Cardiac muscle cell (in vitro differentiated cells and primary cell): ENCODE measurements around the gene TK2. TPM values are rescaled to one million over a fixed set of nuclear protein-coding genes. Genes with fewer than 3 reads are reported as not detected.
"Not testable (repeated sequence)": the region's sequence is repeated elsewhere in the genome, so short reads cannot be mapped to it uniquely, and the experiment has no call there.

Experiments used
- DNase-seq, 2 donors: peaks; one replicate each; pipeline versions ENCODE4 v3.0.0 to v3.0.0-alpha.2; 2010 to 2017; ENCODE audit warnings: low read depth in 1 of 2, low spot score in 1 of 2
- H3K27ac ChIP-seq: fragments of 200-600 bp; sonication (generic); 2 replicates; pipeline ENCODE4 v1.5.1; 2016
- H3K27me3 ChIP-seq: fragments of 200-600 bp; sonication (generic); 2 replicates; pipeline ENCODE4 v1.6.0; 2016; ENCODE audit warnings: control low read depth
- H3K36me3 ChIP-seq: fragments of 200-600 bp; sonication (generic); 2 replicates; pipeline ENCODE4 v1.5.1; 2016; ENCODE audit warnings: control low read depth
- H3K4me1 ChIP-seq: fragments of 200-600 bp; sonication (generic); 2 replicates; pipeline ENCODE4 v1.8.1; 2017; ENCODE audit warnings: low read depth, mild to moderate bottlenecking, mixed run types
- H3K4me3 ChIP-seq: fragments of 200-600 bp; sonication (generic); 2 replicates; pipeline ENCODE4 v1.5.1; 2016; ENCODE audit warnings: mild to moderate bottlenecking
- H3K9me3 ChIP-seq: fragments of 200-600 bp; sonication (generic); 2 replicates; pipeline ENCODE4 v1.5.1; 2017; ENCODE audit warnings: low read depth, mild to moderate bottlenecking, control low read depth
- CTCF ChIP-seq: IDR thresholded peaks from 2 replicates; pipeline ENCODE4 v1.5.1; 2012; ENCODE audit warnings: low read depth, mild to moderate bottlenecking, low read length
- polyA plus RNA-seq: library from polyadenylated mRNA; unstranded; fragments of >200 nt; fragmentation: Nextera tagmentation; extraction: Ambion mirVana; gene quantifications from 2 replicates; pipeline ENCODE4 v1.2.1, GENCODE V29; 2016
- total RNA-seq: library from RNA; depleted of rRNA; stranded (reverse); fragments of >200 nt; gene quantifications from 2 replicates; pipeline ENCODE4 v1.2.3, GENCODE V29; 2016

TK2 gene
- total and polyA plus RNA-seq, 2 experiments from 2014 or later, result 19.8 to 20.9 TPM

- no peak for TF ChIP-seq CTCF
- no peaks in the 10 kb centered on the region for H3K36me3 ChIP-seq
- H3K27me3 ChIP-seq, result no peaks in the 10 kb centered on the region
- H3K4me3 ChIP-seq, result no peak overlapping the region
- H3K27ac ChIP-seq, result no peak overlapping the region
- H3K4me1 ChIP-seq, result no peaks in the 10 kb centered on the region
- H3K9me3 ChIP-seq, result no peaks in the 10 kb centered on the region
- DNase-seq, result peak in 1 of 2 donors; percentile 78
Observed at GRCh38 chr16:66502020-66502913, 47.7 kb downstream of the TK2 start.

GRCh38 chr16:66501563-66501962, 48.4 kb downstream of the TK2 start:
- not testable (repeated sequence) for H3K4me3 ChIP-seq, H3K36me3 ChIP-seq, H3K4me1 ChIP-seq, DNase-seq, H3K27me3 ChIP-seq, H3K27ac ChIP-seq, H3K9me3 ChIP-seq

- DNase-seq, H3K4me3 ChIP-seq, H3K27me3 ChIP-seq, H3K27ac ChIP-seq, H3K9me3 ChIP-seq, H3K4me1 ChIP-seq, H3K36me3 ChIP-seq: not testable (repeated sequence)
Observed at GRCh38 chr16:66497921-66498320, 52.0 kb downstream of the TK2 start.

- not testable (repeated sequence) for DNase-seq, H3K27ac ChIP-seq, H3K4me1 ChIP-seq, H3K9me3 ChIP-seq, H3K36me3 ChIP-seq, H3K4me3 ChIP-seq, H3K27me3 ChIP-seq
Observed at GRCh38 chr16:66496226-66496625, 53.7 kb downstream of the TK2 start.

- Histone ChIP-seq H3K4me1 (no peaks in the 10 kb centered on the region), H3K36me3 (no peaks in the 10 kb centered on the region), H3K4me3 (no peak overlapping the region), H3K9me3 (no peaks in the 10 kb centered on the region), H3K27ac (no peak overlapping the region), H3K27me3 (no peaks in the 10 kb centered on the region)
- TF ChIP-seq CTCF, result no peak
- no peak for DNase-seq
Observed at GRCh38 chr16:66495440-66495839, 54.5 kb downstream of the TK2 start.

- DNase-seq, result no peak
- no peaks in the 10 kb centered on the region for H3K9me3 ChIP-seq
- no peak overlapping the region for H3K4me3 ChIP-seq
- no peak overlapping the region for H3K27ac ChIP-seq
- H3K27me3 ChIP-seq, result no peaks in the 10 kb centered on the region
- H3K36me3 ChIP-seq, result no peaks in the 10 kb centered on the region
- H3K4me1 ChIP-seq, result no peaks in the 10 kb centered on the region
- TF ChIP-seq CTCF, result no peak
Observed at GRCh38 chr16:66494916-66495315, 55.0 kb downstream of the TK2 start.

GRCh38 chr16:66493490-66494401, 56.2 kb downstream of the TK2 start:
- no peak overlapping the region for H3K27ac ChIP-seq
- H3K36me3 ChIP-seq, result no peaks in the 10 kb centered on the region
- no peaks in the 10 kb centered on the region for H3K9me3 ChIP-seq
- DNase-seq, result no peak
- no peaks in the 10 kb centered on the region for H3K27me3 ChIP-seq
- no peaks in the 10 kb centered on the region for H3K4me1 ChIP-seq
- no peak for TF ChIP-seq CTCF
- H3K4me3 ChIP-seq, result no peak overlapping the region
